Stimulated activated CD8-positive, alpha-beta memory T cell treated with anti-CD3 and anti-CD28 coated beads, Interleukin-15, amount 100 ng/mL, for 1 hour (primary cell): ENCODE measurements around the gene ZNF189.

ENCODE experiments used
- DNase-seq: peaks from one replicate; pipeline ENCODE4 v3.0.0-alpha.2; 2020; ENCODE audit warnings: low read depth

Gene ZNF189

GRCh38 chr9:101418518-101419430 lies 20.1 kb downstream of the ZNF189 start:
- DNase-seq, result no peak

GRCh38 chr9:101419863-101420262 lies 21.2 kb downstream of the ZNF189 start:
- DNase-seq, result no peak

- DNase-seq, result no peak
Observed at GRCh38 chr9:101421653-101422065, 23.0 kb downstream of the ZNF189 start.

- no peak for DNase-seq
Observed at GRCh38 chr9:101427358-101427757, 28.7 kb downstream of the ZNF189 start.

GRCh38 chr9:101427957-101428655 lies 29.5 kb downstream of the ZNF189 start:
- DNase-seq, result no peak

GRCh38 chr9:101428909-101429308 lies 30.3 kb downstream of the ZNF189 start:
- DNase-seq, result no peak

- DNase-seq, result no peak
Observed at GRCh38 chr9:101429736-101430135, 31.1 kb downstream of the ZNF189 start.

GRCh38 chr9:101432171-101432570 lies 33.5 kb downstream of the ZNF189 start:
- no peak for DNase-seq

- no peak for DNase-seq
Observed at GRCh38 chr9:101432740-101433139, 34.1 kb downstream of the ZNF189 start.

GRCh38 chr9:101433229-101433628 lies 34.6 kb downstream of the ZNF189 start:
- no peak for DNase-seq

GRCh38 chr9:101434998-101435397 lies 36.3 kb downstream of the ZNF189 start:
- DNase-seq, result no peak

GRCh38 chr9:101435601-101436079 lies 37.0 kb downstream of the ZNF189 start, which contains the start of gene ALDOB:
TSS of gene ALDOB (minus strand) at chr9:101435774. CDS start at chr9:101430887, 4,887 bp downstream.
- no peak for DNase-seq

- DNase-seq, result no peak
Observed at GRCh38 chr9:101437806-101438232, 39.2 kb downstream of the ZNF189 start.

GRCh38 chr9:101438523-101438922 lies 39.9 kb downstream of the ZNF189 start:
- DNase-seq, result no peak

- no peak for DNase-seq
Observed at GRCh38 chr9:101440714-101441230, 42.1 kb downstream of the ZNF189 start.

GRCh38 chr9:101442318-101442717 lies 43.7 kb downstream of the ZNF189 start:
- DNase-seq, result no peak

- DNase-seq, result no peak
Observed at GRCh38 chr9:101442736-101443135, 44.1 kb downstream of the ZNF189 start.

- DNase-seq, result no peak
Observed at GRCh38 chr9:101443364-101443771, 44.7 kb downstream of the ZNF189 start.

GRCh38 chr9:101445353-101446029 lies 46.8 kb downstream of the ZNF189 start:
- no peak for DNase-seq

- DNase-seq, result no peak
Observed at GRCh38 chr9:101446732-101447131, 48.1 kb downstream of the ZNF189 start.

GRCh38 chr9:101448680-101449070 lies 50.0 kb downstream of the ZNF189 start:
- no peak for DNase-seq

GRCh38 chr9:101449071-101449721 lies 50.5 kb downstream of the ZNF189 start:
- peak; percentile 19 for DNase-seq
